Neural cell (in vitro differentiated cells): ENCODE measurements around the gene IL21. TPM values are rescaled to one million over a fixed set of nuclear protein-coding genes. Genes with fewer than 3 reads are reported as not detected.

Experiments
- H2AFZ ChIP-seq: fragments of 200-600, 300-800 bp; sonication (generic), shearing (Covaris generic); 2 replicates; pipeline ENCODE4 v1.6.0; 2014; ENCODE audit warnings: low read depth, mild to moderate bottlenecking, antibody characterized with exemption, low read length, moderate library complexity
- H3F3A ChIP-seq: fragments of 200-600 bp; shearing (Covaris generic); 2 replicates; pipeline ENCODE4 v1.6.1; 2016; ENCODE audit warnings: mild to moderate bottlenecking, moderate library complexity, mixed read lengths, antibody characterized with exemption, low read length; ENCODE audit not compliant: insufficient read depth, poor library complexity, severe bottlenecking
- H3K27ac ChIP-seq: fragments of 200-600, 300-800 bp; sonication (generic), shearing (Covaris generic); 2 replicates; pipeline ENCODE4 v1.5.1; 2014; ENCODE audit warnings: mild to moderate bottlenecking, low read length, moderate library complexity
- H3K27me3 ChIP-seq: fragments of 300-800, 200-600 bp; sonication (generic), shearing (Covaris generic); 2 replicates; pipeline ENCODE4 v1.6.0; 2014; ENCODE audit warnings: mild to moderate bottlenecking, low read depth, low read length, moderate library complexity; ENCODE audit not compliant: insufficient read depth
- H3K36me3 ChIP-seq: fragments of 300-800, 200-600 bp; sonication (generic), shearing (Covaris generic); 2 replicates; pipeline ENCODE4 v1.5.1; 2014; ENCODE audit warnings: mild to moderate bottlenecking, antibody characterized with exemption, low read length, moderate library complexity; ENCODE audit not compliant: insufficient read depth
- H3K4me2 ChIP-seq: fragments of 300-800, 200-600 bp; sonication (generic), shearing (Covaris generic); 2 replicates; pipeline ENCODE4 v1.6.0; 2014; ENCODE audit warnings: mild to moderate bottlenecking, low read length
- H3K4me3 ChIP-seq: fragments of 300-800, 200-600 bp; sonication (generic), shearing (Covaris generic); 2 replicates; pipeline ENCODE4 v1.5.1; 2014; ENCODE audit warnings: mild to moderate bottlenecking, low read length, moderate library complexity
- H3K79me2 ChIP-seq: fragments of 200-600 bp; shearing (Covaris generic); replicated peaks from 2 replicates; pipeline ENCODE4 v1.6.0; 2014; ENCODE audit warnings: mild to moderate bottlenecking, low read length, moderate library complexity; ENCODE audit not compliant: insufficient read depth
- H3K9ac ChIP-seq: fragments of 300-800, 200-600 bp; sonication (generic), shearing (Covaris generic); 2 replicates; pipeline ENCODE4 v1.6.1; 2016; ENCODE audit warnings: mild to moderate bottlenecking, low read length, mixed read lengths
- H3K9me2 ChIP-seq: fragments of 200-600 bp; shearing (Covaris generic); 2 replicates; pipeline ENCODE4 v1.6.1; 2016; ENCODE audit warnings: mild to moderate bottlenecking, low read length, mixed read lengths; ENCODE audit not compliant: insufficient read depth
- H3K9me3 ChIP-seq: fragments of 200-600, 300-800 bp; sonication (generic), shearing (Covaris generic); 2 replicates; pipeline ENCODE4 v1.6.1; 2016; ENCODE audit warnings: mild to moderate bottlenecking, mixed run types, low read length, moderate library complexity, mixed read lengths
- H4K20me1 ChIP-seq: fragments of 200-600 bp; shearing (Covaris generic); 2 replicates; pipeline ENCODE4 v1.6.1; 2016; ENCODE audit warnings: mild to moderate bottlenecking, mixed run types; ENCODE audit not compliant: insufficient read depth
- EP300 ChIP-seq: fragments of 450-650 bp; conservative IDR thresholded peaks from 2 replicates; pipeline ENCODE4 v1.6.1; 2014; ENCODE audit warnings: antibody characterized with exemption, mild to moderate bottlenecking, moderate library complexity; ENCODE audit not compliant: poor library complexity, severe bottlenecking
- EZH2 ChIP-seq: fragments of 200-600, 300-800 bp; shearing (Covaris generic), sonication (generic); IDR thresholded peaks from 2 replicates; pipeline ENCODE4 v1.6.1; 2014; ENCODE audit warnings: antibody characterized with exemption, low read length, borderline replicate concordance, mild to moderate bottlenecking; ENCODE audit not compliant: insufficient read depth, poor library complexity, severe bottlenecking
- MXI1 ChIP-seq: fragments of 450-650 bp; conservative IDR thresholded peaks from 2 replicates; pipeline ENCODE4 v1.6.1; 2014; ENCODE audit warnings: antibody characterized with exemption, mild to moderate bottlenecking; ENCODE audit not compliant: poor library complexity, severe bottlenecking
- POLR2AphosphoS5 ChIP-seq: IDR thresholded peaks from 2 replicates; pipeline ENCODE4 v1.6.1; 2012
- RAD21 ChIP-seq: fragments of 450-650 bp; conservative IDR thresholded peaks from 2 replicates; pipeline ENCODE4 v1.6.1; 2014; ENCODE audit warnings: antibody characterized with exemption, mild to moderate bottlenecking, moderate library complexity
- SMC3 ChIP-seq: fragments of 450-650 bp; conservative IDR thresholded peaks from 2 replicates; pipeline ENCODE4 v1.6.1; 2014; ENCODE audit warnings: antibody characterized with exemption, mild to moderate bottlenecking, moderate library complexity; ENCODE audit not compliant: poor library complexity
- TAF1 ChIP-seq: IDR thresholded peaks from 2 replicates; pipeline ENCODE4 v1.6.1; 2012; ENCODE audit warnings: low read depth
- polyA plus RNA-seq: library from polyadenylated mRNA; depleted of rRNA; stranded (reverse); fragments of >200 nt; gene quantifications from 2 replicates; pipeline ENCODE4 v1.2.3, GENCODE V29; 2014
- TF ChIP-seq, protein P1 (sequence below): IDR thresholded peaks from 2 replicates; pipeline ENCODE4 v1.6.1; 2012; ENCODE audit warnings: borderline replicate concordance
- TF ChIP-seq, protein P2 (sequence below): fragments of 450-650 bp; IDR thresholded peaks from 2 replicates; pipeline ENCODE4 v1.5.1; 2014; ENCODE audit warnings: antibody characterized with exemption, mild to moderate bottlenecking, moderate library complexity; ENCODE audit not compliant: poor library complexity, severe bottlenecking

IL21 gene
- polyA plus RNA-seq, 1 donor from 2014 or later, result not detected

DNA sequence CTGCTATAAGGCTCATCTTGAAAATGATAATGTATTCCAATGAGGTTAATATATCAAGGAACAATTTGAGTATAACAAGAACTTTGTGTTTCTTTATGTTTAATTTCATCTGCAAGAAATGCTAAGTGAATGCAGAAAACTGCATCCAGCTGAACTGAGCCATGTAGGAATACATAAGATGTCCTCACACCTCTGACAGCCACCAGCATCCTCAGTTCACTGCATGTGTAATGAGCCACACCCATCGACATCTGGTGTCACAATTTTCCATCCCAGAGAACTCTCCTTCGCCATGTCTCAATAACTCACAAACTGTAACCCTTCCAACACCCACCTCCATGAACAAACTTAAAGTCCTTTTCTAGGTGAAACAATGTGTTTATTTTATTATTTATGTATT, 3.3 kb upstream of the IL21 start:
- Histone ChIP-seq H3K4me3 (no peak overlapping the region), H3K9me3 (no peaks in the 10 kb centered on the region), H3K9me2 (no peaks in the 10 kb centered on the region), H3K27ac (no peak overlapping the region), H3K9ac (no peak overlapping the region), H4K20me1 (no peaks in the 10 kb centered on the region), H3F3A (no peaks in the 10 kb centered on the region), H3K36me3 (no peaks in the 10 kb centered on the region), H3K79me2 (no peaks in the 10 kb centered on the region), H2AFZ (no peak overlapping the region), H3K27me3 (no peaks in the 10 kb centered on the region), H3K4me2 (no peak overlapping the region)
- no peak for TF ChIP-seq EP300
- TF ChIP-seq POLR2AphosphoS5, result no peak
- no peak for TF ChIP-seq TAF1
- no peak for TF ChIP-seq EZH2
- TF ChIP-seq, protein P1, sequence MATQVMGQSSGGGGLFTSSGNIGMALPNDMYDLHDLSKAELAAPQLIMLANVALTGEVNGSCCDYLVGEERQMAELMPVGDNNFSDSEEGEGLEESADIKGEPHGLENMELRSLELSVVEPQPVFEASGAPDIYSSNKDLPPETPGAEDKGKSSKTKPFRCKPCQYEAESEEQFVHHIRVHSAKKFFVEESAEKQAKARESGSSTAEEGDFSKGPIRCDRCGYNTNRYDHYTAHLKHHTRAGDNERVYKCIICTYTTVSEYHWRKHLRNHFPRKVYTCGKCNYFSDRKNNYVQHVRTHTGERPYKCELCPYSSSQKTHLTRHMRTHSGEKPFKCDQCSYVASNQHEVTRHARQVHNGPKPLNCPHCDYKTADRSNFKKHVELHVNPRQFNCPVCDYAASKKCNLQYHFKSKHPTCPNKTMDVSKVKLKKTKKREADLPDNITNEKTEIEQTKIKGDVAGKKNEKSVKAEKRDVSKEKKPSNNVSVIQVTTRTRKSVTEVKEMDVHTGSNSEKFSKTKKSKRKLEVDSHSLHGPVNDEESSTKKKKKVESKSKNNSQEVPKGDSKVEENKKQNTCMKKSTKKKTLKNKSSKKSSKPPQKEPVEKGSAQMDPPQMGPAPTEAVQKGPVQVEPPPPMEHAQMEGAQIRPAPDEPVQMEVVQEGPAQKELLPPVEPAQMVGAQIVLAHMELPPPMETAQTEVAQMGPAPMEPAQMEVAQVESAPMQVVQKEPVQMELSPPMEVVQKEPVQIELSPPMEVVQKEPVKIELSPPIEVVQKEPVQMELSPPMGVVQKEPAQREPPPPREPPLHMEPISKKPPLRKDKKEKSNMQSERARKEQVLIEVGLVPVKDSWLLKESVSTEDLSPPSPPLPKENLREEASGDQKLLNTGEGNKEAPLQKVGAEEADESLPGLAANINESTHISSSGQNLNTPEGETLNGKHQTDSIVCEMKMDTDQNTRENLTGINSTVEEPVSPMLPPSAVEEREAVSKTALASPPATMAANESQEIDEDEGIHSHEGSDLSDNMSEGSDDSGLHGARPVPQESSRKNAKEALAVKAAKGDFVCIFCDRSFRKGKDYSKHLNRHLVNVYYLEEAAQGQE, result no peak
- no peak for TF ChIP-seq SMC3
- TF ChIP-seq MXI1, result no peak
- TF ChIP-seq, protein P2, sequence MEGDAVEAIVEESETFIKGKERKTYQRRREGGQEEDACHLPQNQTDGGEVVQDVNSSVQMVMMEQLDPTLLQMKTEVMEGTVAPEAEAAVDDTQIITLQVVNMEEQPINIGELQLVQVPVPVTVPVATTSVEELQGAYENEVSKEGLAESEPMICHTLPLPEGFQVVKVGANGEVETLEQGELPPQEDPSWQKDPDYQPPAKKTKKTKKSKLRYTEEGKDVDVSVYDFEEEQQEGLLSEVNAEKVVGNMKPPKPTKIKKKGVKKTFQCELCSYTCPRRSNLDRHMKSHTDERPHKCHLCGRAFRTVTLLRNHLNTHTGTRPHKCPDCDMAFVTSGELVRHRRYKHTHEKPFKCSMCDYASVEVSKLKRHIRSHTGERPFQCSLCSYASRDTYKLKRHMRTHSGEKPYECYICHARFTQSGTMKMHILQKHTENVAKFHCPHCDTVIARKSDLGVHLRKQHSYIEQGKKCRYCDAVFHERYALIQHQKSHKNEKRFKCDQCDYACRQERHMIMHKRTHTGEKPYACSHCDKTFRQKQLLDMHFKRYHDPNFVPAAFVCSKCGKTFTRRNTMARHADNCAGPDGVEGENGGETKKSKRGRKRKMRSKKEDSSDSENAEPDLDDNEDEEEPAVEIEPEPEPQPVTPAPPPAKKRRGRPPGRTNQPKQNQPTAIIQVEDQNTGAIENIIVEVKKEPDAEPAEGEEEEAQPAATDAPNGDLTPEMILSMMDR, result no peak
- no peak for TF ChIP-seq RAD21

DNA sequence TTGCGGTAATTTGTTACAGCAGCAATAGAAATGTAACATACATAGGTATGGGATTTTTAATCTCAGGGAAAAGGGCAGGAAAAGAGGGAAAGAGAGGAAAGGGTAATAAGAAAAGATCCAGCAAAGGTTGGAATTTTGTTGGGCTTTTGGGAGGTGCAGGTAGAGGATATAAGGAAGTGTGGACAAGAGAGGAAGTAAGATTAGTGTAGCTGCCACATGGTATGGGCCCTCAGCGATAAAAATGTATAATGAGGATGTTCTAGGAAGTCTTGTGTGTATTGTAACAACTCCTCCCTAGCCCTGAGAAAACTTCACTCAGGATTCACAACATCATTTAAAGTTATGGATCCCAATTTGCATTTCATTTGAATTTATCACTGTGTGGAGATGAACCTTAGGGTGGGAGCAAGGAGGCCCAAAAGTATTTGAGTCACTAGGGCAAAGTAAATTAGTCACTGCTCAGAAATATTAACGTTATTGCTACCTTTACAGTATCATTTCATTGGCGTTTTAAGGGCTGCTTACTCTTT, 2.8 kb upstream of the IL21 start:
- Histone ChIP-seq H3K27me3 (no peaks in the 10 kb centered on the region), H3K36me3 (no peaks in the 10 kb centered on the region), H2AFZ (no peak overlapping the region), H3K79me2 (no peaks in the 10 kb centered on the region), H3K9me2 (no peaks in the 10 kb centered on the region), H3F3A (no peaks in the 10 kb centered on the region), H3K27ac (no peak overlapping the region), H3K4me2 (no peak overlapping the region), H4K20me1 (no peaks in the 10 kb centered on the region), H3K9me3 (no peaks in the 10 kb centered on the region), H3K4me3 (no peak overlapping the region), H3K9ac (no peak overlapping the region)
- TF ChIP-seq, protein P2, result no peak
- TF ChIP-seq EP300, result no peak
- TF ChIP-seq RAD21, result no peak
- TF ChIP-seq EZH2, result no peak
- TF ChIP-seq, protein P1, result no peak
- no peak for TF ChIP-seq SMC3
- TF ChIP-seq MXI1, result no peak
- no peak for TF ChIP-seq POLR2AphosphoS5
- TF ChIP-seq TAF1, result no peak
